Measurements from ENCODE around the gene CIT. TPM values are rescaled to one million over a fixed set of nuclear protein-coding genes. Genes with fewer than 3 reads are reported as not detected.

Gene CIT
- total and polyA plus RNA-seq, 8 donors = 0.38 to 2.7 (median 0.84) TPM

DNA sequence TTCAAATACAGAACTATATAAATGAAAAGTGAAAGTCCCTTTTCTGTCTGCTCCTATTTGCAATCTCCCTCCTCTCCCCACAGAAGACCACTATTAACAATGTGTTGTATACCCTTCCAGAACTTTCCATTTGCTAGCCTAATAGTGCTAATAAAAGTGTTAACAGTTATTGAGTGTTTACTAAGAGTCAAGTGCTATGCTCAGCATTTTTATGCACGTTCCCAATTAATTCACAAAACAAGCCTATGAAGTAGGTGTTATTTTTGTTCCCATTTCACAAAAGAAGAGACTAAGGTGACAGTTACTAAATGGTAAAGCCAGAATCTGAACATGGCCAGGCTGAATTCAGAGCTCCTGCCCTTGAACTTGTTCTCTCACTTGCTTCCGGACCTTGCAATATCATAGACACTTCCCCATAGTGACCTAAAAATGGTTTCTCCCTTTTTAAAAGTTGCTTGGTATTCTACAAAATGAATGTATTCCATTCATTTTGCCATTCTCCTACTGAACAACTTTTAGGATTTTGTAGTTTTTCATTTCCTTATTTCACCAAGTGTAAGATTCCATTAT lies 210.8 kb downstream of the CIT start:
- Histone ChIP-seq H3K36me3 (peaks cover 0 to under 1% (median 0%) of the 10 kb centered on the region in 3 donors), H3K4me3 (no peak overlapping the region), H3K9me3 (no peaks in the 10 kb centered on the region), H3K4me1 (peaks cover 15 to 23% (median 16%) of the 10 kb centered on the region in 3 donors), H3K27me3 (no peaks in the 10 kb centered on the region), H3K27ac (no peak overlapping the region)
- ATAC-seq (no peak), FAIRE-seq (no peak), DNase-seq (no peak)
- intact Hi-C loops (cut with DNase I) = loop anchor here in 1 of 3 donors (10.0 kb wide), 1 partner anchor 118 kb away; no protein-coding TSS in a partner anchor
- 66 to 79% methylated on average over 2 of the region's 2 CpGs for WGBS, 2 donors
- no peak for TF ChIP-seq CTCF (IDR thresholded peaks at IDR 0.05)

- no peak for TF ChIP-seq CTCF (IDR thresholded peaks at IDR 0.05)
- no peaks in the 10 kb centered on the region for H3K36me3 ChIP-seq
- intact Hi-C loops (cut with DNase I) = loop anchor here in 1 of 3 donors (10.0 kb wide), 1 partner anchor 119 kb away; no protein-coding TSS in a partner anchor
- ATAC-seq (no peak), FAIRE-seq (no peak), DNase-seq (peak in 1 of 6 donors; percentile 20)
- no peaks in the 10 kb centered on the region for H3K27me3 ChIP-seq
- H3K4me3 ChIP-seq = no peak overlapping the region
- no peak overlapping the region for H3K27ac ChIP-seq
- H3K4me1 ChIP-seq = peaks cover 7 to 15% (median 7%) of the 10 kb centered on the region in 3 donors
- WGBS, 2 donors = 88 to 92% methylated on average over 4 of the region's 4 CpGs
- H3K9me3 ChIP-seq = no peaks in the 10 kb centered on the region
These were observed 211.8 kb downstream of the CIT start for GRCh38 chr12:119665164-119665929.

DNA sequence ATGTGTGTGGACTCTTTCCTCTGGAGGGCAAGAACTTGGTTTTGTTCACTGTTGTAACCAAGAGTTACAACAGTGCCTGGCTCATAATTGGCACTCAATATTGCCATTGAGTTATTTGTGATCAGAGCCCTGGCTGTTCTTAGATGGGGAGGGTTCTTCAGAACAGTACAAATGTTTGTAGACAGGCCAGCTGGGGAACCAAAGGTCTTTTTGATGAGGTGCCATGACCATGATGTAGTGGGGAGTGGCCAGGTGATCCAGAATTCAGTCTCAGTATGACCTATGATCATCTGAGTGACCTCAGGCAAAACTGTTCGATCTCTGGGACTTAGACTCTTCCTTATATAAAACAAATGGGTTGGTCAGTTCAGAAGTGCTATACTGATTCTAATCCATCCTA lies 212.5 kb downstream of the CIT start:
- Histone ChIP-seq H3K4me1 (peaks cover under 1 to 9% (median 3%) of the 10 kb centered on the region in 3 donors), H3K36me3 (no peaks in the 10 kb centered on the region), H3K4me3 (no peak overlapping the region), H3K27ac (no peak overlapping the region), H3K9me3 (no peaks in the 10 kb centered on the region), H3K27me3 (no peaks in the 10 kb centered on the region)
- no peak for TF ChIP-seq CTCF (IDR thresholded peaks at IDR 0.05)
- WGBS, 2 donors = 80 to 86% methylated on average over 1 of the region's 1 CpG
- DNase-seq (no peak), FAIRE-seq (no peak), ATAC-seq (no peak)
- intact Hi-C loops (cut with DNase I) = loop anchor here in 1 of 3 donors (10.0 kb wide), 1 partner anchor 120 kb away; no protein-coding TSS in a partner anchor

DNA sequence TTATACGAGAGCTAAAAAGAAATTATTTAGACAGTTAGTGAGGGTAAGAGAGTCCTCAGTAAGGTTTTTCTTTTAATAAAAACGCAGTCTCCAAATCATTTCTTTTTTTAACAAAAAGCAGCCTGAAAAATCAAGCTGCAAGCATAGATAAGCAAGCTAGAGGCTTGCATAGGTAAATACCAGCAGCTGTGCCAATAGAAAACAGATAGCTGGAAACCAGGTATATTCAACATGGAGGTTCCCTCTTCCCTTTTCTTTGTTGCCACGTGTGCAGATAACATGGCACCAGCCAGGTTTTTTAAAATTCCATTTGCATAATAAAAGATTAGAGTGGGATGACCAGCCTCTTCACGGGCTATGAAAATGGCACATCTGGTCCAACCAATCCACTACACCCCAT lies 215.2 kb downstream of the CIT start:
- no peak for FAIRE-seq
- no peak for DNase-seq
- no peaks in the 10 kb centered on the region for H3K27me3 ChIP-seq
- H3K4me3 ChIP-seq = no peak overlapping the region
- no peak for TF ChIP-seq CTCF (IDR thresholded peaks at IDR 0.05)
- intact Hi-C loops (cut with DNase I) = loop anchor here in 1 of 3 donors (10.0 kb wide), 1 partner anchor 123 kb away; no protein-coding TSS in a partner anchor
- peaks cover 0 to 2% (median 0%) of the 10 kb centered on the region in 3 donors for H3K4me1 ChIP-seq
- 15 to 35% methylated on average over 4 of the region's 4 CpGs for WGBS, 2 donors
- ATAC-seq = peak in 1 of 4 donors; percentile 48
- no peaks in the 10 kb centered on the region for H3K36me3 ChIP-seq
- H3K27ac ChIP-seq = no peak overlapping the region
- no peaks in the 10 kb centered on the region for H3K9me3 ChIP-seq

All from pancreas (tissue), 10 donors.